Keratinocyte (primary cell): ENCODE results near the gene ABAT. TPM values are rescaled to one million over a fixed set of nuclear protein-coding genes. Genes with fewer than 3 reads are reported as not detected.

Source experiments
- DNase-seq: peaks from one replicate; pipeline ENCODE4 v3.0.0-alpha.2; 2011; ENCODE audit warnings: low read depth, missing footprints, low spot score
- FAIRE-seq: peaks from 2 replicates; lab custom pipeline; 2011; peaks lifted over from hg19 to GRCh38; lab: Jason Lieb, UNC
- H2AFZ ChIP-seq: 2 replicates; pipeline ENCODE4 v1.6.0; 2012; ENCODE audit warnings: low read length, control low read depth, inconsistent platforms; ENCODE audit not compliant: control insufficient read depth
- H3K27ac ChIP-seq: 2 replicates; pipeline ENCODE4 v1.5.1; 2011; ENCODE audit warnings: low read length; ENCODE audit not compliant: control insufficient read depth, insufficient read depth
- H3K27me3 ChIP-seq: 3 replicates; pipeline ENCODE4 v1.6.0; 2011; ENCODE audit warnings: low read length; ENCODE audit not compliant: control insufficient read depth, insufficient read depth; ENCODE audit errors: extremely low read depth
- H3K36me3 ChIP-seq, 2 experiments: 2 replicates in 1 of 2; 3 replicates in 1 of 2; pipeline ENCODE4 v1.5.1; 2011; ENCODE audit warnings: low read length in 2 of 2, mild to moderate bottlenecking in 1 of 2; ENCODE audit not compliant: control insufficient read depth in 2 of 2, insufficient read depth in 2 of 2; ENCODE audit errors: extremely low read depth in 1 of 2
- H3K4me1 ChIP-seq: 3 replicates; pipeline ENCODE4 v1.5.1; 2011; ENCODE audit warnings: low read length; ENCODE audit not compliant: control insufficient read depth, insufficient read depth; ENCODE audit errors: extremely low read depth
- H3K4me2 ChIP-seq: 3 replicates; pipeline ENCODE4 v1.6.0; 2011; ENCODE audit warnings: low read depth, low read length; ENCODE audit not compliant: control insufficient read depth, insufficient read depth; ENCODE audit errors: extremely low read depth
- H3K4me3 ChIP-seq, 3 experiments: fragments of 200-600 bp in 1 of 3; sonication (generic) in 1 of 3; 2 replicates in 2 of 3; 3 replicates in 1 of 3; pipeline ENCODE4 v1.5.1; 2011 to 2016; ENCODE audit warnings: low read length in 3 of 3, mild to moderate bottlenecking in 3 of 3, control low read depth in 2 of 3, inconsistent platforms in 1 of 3, low read depth in 1 of 3, mixed read lengths in 1 of 3, mixed run types in 1 of 3, moderate library complexity in 1 of 3; ENCODE audit not compliant: control insufficient read depth in 2 of 3, insufficient read depth in 2 of 3; ENCODE audit errors: extremely low read depth in 1 of 3
- H3K79me2 ChIP-seq: 2 replicates; pipeline ENCODE4 v1.6.0; 2012; ENCODE audit warnings: low read length; ENCODE audit not compliant: control insufficient read depth, insufficient read depth
- H3K9ac ChIP-seq: 3 replicates; pipeline ENCODE4 v1.6.0; 2011; ENCODE audit warnings: low read length; ENCODE audit not compliant: control insufficient read depth, insufficient read depth; ENCODE audit errors: extremely low read depth
- H3K9me1 ChIP-seq: 3 replicates; pipeline ENCODE4 v1.6.0; 2011; ENCODE audit warnings: low read length; ENCODE audit not compliant: control insufficient read depth, insufficient read depth; ENCODE audit errors: extremely low read depth
- H3K9me3 ChIP-seq: 2 replicates; pipeline ENCODE4 v1.5.1; 2012; ENCODE audit warnings: low read depth, low read length; ENCODE audit not compliant: control insufficient read depth
- H4K20me1 ChIP-seq: 3 replicates; pipeline ENCODE4 v1.6.0; 2011; ENCODE audit warnings: low read length; ENCODE audit not compliant: control insufficient read depth, insufficient read depth; ENCODE audit errors: extremely low read depth
- EZH2 ChIP-seq: IDR thresholded peaks from one replicate; pipeline ENCODE4 v1.6.1; 2012; ENCODE audit warnings: inconsistent platforms, mild to moderate bottlenecking, low read length, moderate library complexity
- dilution Hi-C: fragments of 300-500 bp; cut with MboI; formaldehyde crosslinking; loops from one replicate; pipeline ENCODE4 v1.7.0; 2020; ENCODE audit warnings: low sequenced_read_pairs; ENCODE audit not compliant: extremely low pct_ligation_motif_present
- polyA plus RNA-seq, 5 experiments: library from polyadenylated mRNA; depleted of rRNA in 3 of 5; stranded (reverse) in 3 of 5; stranded (forward) in 1 of 5; unstranded in 1 of 5; fragments of >200 nt; gene quantifications; 1 replicate in 1 of 5; 2 replicates in 3 of 5; 3 replicates in 1 of 5; pipeline versions ENCODE4 v1.2.1 to v1.2.3, GENCODE V29; 2011 to 2012; ENCODE audit warnings: missing spikeins in 2 of 5, low read depth in 1 of 5, low replicate concordance in 1 of 5
- TF ChIP-seq, protein P1 (sequence below), 3 experiments: IDR thresholded peaks in 1 of 3; conservative IDR thresholded peaks in 1 of 3; optimal IDR thresholded peaks in 1 of 3; 2 replicates in 2 of 3; 3 replicates in 1 of 3; pipeline versions ENCODE3 to v1.5.1; 2011; ENCODE audit warnings: low read length in 3 of 3, mild to moderate bottlenecking in 3 of 3, moderate library complexity in 2 of 3, control low read depth in 1 of 3, inconsistent platforms in 1 of 3; ENCODE audit not compliant: insufficient read depth in 2 of 3; ENCODE audit errors: extremely low read depth in 1 of 3

ABAT gene
- polyA plus RNA-seq, 1 donor (not counting 4 experiments of a cell fraction or from before 2014, with no cell fraction given), result 13.7 TPM

GRCh38 chr16:8806272-8806983, 132.0 kb downstream of the ABAT start:
- Histone ChIP-seq H3K9me1 (no peaks in the 10 kb centered on the region), H3K4me3 (no peak overlapping the region), H3K27me3 (no peaks in the 10 kb centered on the region), H3K27ac (no peak overlapping the region), H3K9ac (no peak overlapping the region), H3K36me3 (peaks cover 38 to 54% of the 10 kb centered on the region in 2 experiments), H3K4me1 (no peaks in the 10 kb centered on the region), H4K20me1 (peaks cover 3% of the 10 kb centered on the region), H2AFZ (no peak overlapping the region), H3K79me2 (peaks cover 53% of the 10 kb centered on the region), H3K4me2 (no peak overlapping the region), H3K9me3 (no peaks in the 10 kb centered on the region)
- DNase-seq (no peak), FAIRE-seq (no peak)
- TF ChIP-seq EZH2, result no peak
- TF ChIP-seq, protein P1, sequence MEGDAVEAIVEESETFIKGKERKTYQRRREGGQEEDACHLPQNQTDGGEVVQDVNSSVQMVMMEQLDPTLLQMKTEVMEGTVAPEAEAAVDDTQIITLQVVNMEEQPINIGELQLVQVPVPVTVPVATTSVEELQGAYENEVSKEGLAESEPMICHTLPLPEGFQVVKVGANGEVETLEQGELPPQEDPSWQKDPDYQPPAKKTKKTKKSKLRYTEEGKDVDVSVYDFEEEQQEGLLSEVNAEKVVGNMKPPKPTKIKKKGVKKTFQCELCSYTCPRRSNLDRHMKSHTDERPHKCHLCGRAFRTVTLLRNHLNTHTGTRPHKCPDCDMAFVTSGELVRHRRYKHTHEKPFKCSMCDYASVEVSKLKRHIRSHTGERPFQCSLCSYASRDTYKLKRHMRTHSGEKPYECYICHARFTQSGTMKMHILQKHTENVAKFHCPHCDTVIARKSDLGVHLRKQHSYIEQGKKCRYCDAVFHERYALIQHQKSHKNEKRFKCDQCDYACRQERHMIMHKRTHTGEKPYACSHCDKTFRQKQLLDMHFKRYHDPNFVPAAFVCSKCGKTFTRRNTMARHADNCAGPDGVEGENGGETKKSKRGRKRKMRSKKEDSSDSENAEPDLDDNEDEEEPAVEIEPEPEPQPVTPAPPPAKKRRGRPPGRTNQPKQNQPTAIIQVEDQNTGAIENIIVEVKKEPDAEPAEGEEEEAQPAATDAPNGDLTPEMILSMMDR (optimal IDR thresholded peaks at IDR 0.05 in 1 of 3, IDR thresholded peaks at IDR 0.05 in 1 of 3, conservative IDR thresholded peaks at IDR 0.05 in 1 of 3; ENCODE audit: extremely low read depth in 1 of 3, insufficient read depth in 2 of 3, low read length in 3 of 3), result no peak
- dilution Hi-C loops, result no loop called here

GRCh38 chr16:8807189-8807588, 132.8 kb downstream of the ABAT start:
- peaks cover 46% of the 10 kb centered on the region for H3K79me2 ChIP-seq
- H3K9ac ChIP-seq, result no peak overlapping the region
- no peaks in the 10 kb centered on the region for H3K9me1 ChIP-seq
- H3K27ac ChIP-seq, result no peak overlapping the region
- DNase-seq (no peak), FAIRE-seq (no peak)
- dilution Hi-C loops, result no loop called here
- H3K36me3 ChIP-seq, result peaks cover 36 to 50% of the 10 kb centered on the region in 2 experiments
- no peak overlapping the region for H2AFZ ChIP-seq
- no peak for TF ChIP-seq EZH2
- TF ChIP-seq, protein P1 (optimal IDR thresholded peaks at IDR 0.05 in 1 of 3, IDR thresholded peaks at IDR 0.05 in 1 of 3, conservative IDR thresholded peaks at IDR 0.05 in 1 of 3; ENCODE audit: extremely low read depth in 1 of 3, insufficient read depth in 2 of 3, low read length in 3 of 3), result no peak
- H4K20me1 ChIP-seq, result peaks cover 3% of the 10 kb centered on the region
- no peaks in the 10 kb centered on the region for H3K4me1 ChIP-seq
- H3K9me3 ChIP-seq, result no peaks in the 10 kb centered on the region
- H3K27me3 ChIP-seq, result no peaks in the 10 kb centered on the region
- H3K4me3 ChIP-seq, result no peak overlapping the region
- no peak overlapping the region for H3K4me2 ChIP-seq
